Activated CD4-positive, alpha-beta T cell treated with anti-CD3 and anti-CD28 coated beads for 1 hour (primary cell): ENCODE measurements around the gene A2M.

Source experiments
- DNase-seq: peaks from one replicate; pipeline ENCODE4 v3.0.0-alpha.2; 2020

The A2M gene

GRCh38 chr12:9098115-9098452 lies 17.6 kb downstream of the A2M start:
- DNase-seq = no peak

DNA sequence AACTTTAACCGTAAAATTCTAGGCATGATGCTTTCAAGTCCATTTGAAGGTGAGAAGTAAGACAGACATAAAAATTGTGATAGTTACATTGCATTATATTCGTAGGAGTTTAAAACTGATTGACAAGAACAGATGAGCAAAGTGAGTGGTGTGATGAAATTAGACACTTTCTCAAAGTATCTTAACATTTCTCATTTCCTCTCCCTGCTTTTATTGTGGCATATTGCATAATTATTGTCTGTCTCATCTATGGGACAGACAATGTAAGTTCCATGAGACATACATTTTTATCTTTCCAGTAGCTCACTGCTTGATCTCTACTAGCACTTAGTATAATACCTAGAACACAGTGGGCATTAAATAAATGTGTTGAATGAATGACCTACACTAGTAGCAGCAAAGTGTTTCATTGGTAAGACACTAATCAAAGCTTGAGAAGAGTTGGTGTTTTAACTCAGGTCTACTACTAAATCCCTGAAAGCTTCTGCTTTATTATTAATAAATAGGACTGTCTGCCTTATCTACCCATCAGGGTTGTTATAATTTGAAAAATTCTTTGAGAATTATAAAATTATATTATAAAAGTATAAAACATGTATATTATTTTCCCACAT lies 19.0 kb downstream of the A2M start:
- no peak for DNase-seq

- DNase-seq = no peak
Measured at GRCh38 chr12:9095322-9095721, 20.4 kb downstream of the A2M start.

- no peak for DNase-seq
Measured at GRCh38 chr12:9094512-9095206, 21.1 kb downstream of the A2M start.

- no peak for DNase-seq
Measured at GRCh38 chr12:9091891-9092598, 23.7 kb downstream of the A2M start.

DNA sequence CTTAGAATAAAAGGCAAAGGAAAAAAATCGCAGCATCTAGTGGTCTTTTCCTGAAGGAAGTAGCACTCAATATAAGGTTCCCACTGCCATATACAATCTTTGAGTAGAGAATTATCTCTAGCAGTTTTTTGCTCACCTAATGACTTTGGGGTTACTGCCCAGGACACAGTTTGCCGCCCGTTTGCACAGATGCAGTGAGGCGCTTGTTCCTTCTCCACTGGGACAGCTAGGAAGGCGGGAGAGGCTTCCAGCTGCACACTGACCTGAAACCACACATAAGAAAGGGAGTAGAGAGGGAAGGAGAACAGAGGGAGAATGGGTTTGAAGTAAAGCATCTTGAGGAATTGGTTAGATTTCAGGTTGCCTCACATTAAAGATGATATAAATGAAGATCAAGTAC lies 25.5 kb downstream of the A2M start:
- no peak for DNase-seq

GRCh38 chr12:9087087-9087835 lies 28.5 kb downstream of the A2M start:
- no peak for DNase-seq

DNA sequence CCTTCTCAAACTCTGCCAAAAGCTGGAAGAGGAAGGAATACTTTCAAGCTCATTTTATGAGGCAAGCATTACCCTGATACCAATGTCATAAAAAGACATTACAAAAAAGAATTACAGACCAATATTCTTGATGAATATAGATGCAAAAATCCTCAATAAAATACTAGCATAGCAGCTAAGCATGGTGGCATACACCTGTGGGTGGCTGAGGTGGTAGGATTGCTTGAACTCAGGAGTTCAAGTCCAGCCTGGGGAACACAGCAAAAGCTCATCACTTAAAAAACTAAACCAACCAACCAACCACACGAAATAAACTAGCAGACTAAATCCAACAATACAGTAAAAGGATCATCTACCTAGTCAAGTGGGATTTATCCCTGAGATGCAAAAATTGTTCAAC lies 29.6 kb downstream of the A2M start:
- no peak for DNase-seq

DNA sequence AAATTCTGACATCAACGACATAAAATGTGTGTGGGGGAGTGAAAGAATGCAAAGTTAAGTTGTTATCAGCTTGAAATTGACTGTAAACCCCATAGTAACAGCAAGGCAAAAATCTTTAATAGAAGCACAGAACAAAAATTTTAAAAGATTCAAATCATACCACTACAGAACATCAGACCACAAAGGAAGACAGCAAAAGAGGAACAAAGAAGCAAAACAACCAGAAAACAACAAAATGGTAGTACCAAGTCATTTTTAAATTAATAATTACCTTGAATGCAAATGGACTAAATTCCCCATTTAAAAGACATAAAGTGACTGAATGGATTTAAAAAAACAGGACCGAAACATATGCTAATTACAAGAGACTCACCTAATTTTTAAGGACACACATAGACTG lies 31.3 kb downstream of the A2M start:
- DNase-seq = no peak

GRCh38 chr12:9083793-9084192 lies 31.9 kb downstream of the A2M start:
- DNase-seq = no peak

GRCh38 chr12:9081667-9082427 lies 33.9 kb downstream of the A2M start:
- DNase-seq = no peak

DNA sequence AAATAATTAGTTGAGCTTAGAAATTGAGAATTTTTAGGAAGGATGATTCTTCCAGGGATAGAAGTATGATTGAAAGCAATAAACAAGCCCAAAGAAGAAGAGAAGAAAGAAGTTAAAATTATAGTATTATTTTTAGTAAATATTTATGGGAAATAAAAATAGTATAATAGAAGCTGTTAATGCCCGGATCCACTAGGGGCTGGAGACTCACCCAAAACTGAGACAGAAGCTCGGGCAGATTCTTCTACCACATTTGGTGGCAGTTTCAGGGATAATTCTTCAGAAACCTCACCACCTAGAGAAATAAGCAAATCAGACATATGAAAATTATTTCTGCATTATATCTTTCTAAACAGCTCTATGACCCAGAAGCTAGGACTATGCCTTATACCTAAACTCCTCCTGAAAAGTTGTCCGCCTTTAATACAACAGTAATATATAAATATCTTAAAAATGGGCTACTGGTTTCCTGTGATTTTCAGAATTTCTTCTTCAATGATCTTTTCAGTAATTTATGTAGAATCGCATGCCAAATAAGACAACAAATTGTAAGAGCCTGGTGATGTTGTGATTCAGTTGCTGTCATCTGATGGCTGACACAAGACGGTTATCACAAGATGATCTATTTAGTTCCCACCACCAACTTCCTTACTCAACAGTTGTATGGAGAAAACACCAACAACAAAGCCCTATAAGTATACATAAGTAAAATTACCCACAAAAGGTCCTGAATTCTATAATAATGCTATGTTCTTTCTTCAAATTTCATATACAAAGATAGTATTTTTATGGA lies 35.6 kb downstream of the A2M start:
- DNase-seq = no peak

GRCh38 chr12:9079082-9079481 lies 36.6 kb downstream of the A2M start:
- DNase-seq = no peak

- no peak for DNase-seq
Measured at GRCh38 chr12:9077152-9078031, 38.3 kb downstream of the A2M start.

DNA sequence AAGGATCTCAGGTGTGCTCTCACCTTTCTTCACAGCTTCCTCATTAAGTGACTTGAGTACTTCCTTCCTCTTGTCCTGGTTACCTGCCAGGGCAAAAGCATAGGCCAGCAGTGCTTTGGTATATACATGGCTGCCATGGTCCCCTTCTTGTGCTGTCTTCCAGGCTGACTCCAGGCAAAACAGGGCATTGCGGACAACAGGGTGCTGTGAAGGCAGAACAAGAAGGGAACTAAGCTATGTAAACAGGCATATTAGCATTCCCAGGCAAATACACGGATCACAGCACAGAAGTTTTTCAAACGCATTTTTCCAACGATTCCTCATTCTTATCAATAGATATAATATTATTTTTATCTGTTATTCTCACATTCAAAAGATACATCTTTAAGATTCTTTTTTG lies 39.0 kb downstream of the A2M start:
- DNase-seq = no peak

DNA sequence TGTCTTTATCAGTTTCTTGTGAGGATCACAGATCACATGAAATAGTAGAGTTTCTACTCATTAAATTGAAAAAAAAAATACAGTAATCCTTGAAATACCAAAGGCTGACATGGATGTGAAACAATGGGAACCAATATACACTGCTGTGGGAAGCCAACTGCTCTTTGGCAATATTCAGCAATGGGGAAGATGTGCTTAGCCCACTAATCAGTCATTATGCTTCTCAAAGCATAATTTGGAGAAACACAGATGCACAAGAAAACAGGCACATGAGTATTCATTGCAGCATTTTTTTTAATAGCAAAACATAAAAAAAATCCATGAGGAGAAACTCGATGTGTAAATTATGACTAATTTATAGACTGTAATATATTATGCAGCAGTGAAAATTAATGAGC lies 40.6 kb downstream of the A2M start:
- DNase-seq = no peak

- DNase-seq = no peak
Measured at GRCh38 chr12:9074484-9075137, 41.1 kb downstream of the A2M start.

DNA sequence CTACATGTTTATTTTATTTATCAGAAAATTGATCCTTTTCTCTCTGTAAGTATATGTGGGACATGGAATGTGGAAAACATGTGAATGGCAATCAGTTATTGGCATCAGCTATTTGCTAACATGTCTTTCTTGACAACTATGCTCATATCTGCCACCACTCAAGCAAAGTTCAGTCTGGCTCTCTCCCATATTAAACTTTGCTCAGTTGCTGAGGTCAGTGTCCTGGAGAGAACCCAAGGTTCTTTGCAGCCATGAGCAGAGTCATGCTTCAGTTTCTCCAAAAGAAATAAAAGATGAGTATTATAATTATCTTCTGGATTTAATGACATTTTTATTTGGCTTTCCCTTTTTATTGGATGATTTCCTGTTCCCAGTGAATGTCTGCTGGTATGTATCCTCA lies 42.6 kb downstream of the A2M start:
- DNase-seq = no peak

- no peak for DNase-seq
Measured at GRCh38 chr12:9072481-9073038, 43.2 kb downstream of the A2M start.

DNA sequence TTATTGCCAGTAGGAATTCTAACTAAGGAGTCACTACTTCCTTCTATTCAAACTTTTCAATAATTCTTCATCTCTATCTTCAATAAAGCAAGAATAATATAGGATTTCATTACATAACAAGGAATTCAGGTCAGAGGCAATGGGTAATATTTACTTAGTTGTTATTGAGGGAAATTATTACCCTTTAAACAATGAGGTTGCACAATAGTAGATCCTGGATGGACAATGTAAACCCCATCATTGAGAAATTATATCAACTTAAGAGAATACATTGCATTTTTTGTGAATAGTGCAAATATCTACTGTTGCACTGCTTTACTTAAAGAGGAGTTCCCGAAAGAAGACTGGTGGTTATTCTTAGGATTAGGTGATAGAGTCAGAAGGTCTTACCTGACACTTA lies 43.8 kb downstream of the A2M start:
- no peak for DNase-seq
